GM18520 (cell line): ENCODE measurements around the gene ZNF331.
"Not testable (repeated sequence)": the region's sequence is repeated elsewhere in the genome, so short reads cannot be mapped to it uniquely, and the experiment has no call there.

Experiments
- ATAC-seq: cut with Tn5 transposase; IDR thresholded peaks from one replicate; pipeline ENCODE4 v1.9.1; 2021; ENCODE audit not compliant: unreplicated experiment

ZNF331 gene

GRCh38 chr19:53537521-53538377 is at the start of gene ZNF331:
TSS of gene ZNF331 (plus strand) at chr19:53538145. CDS start at chr19:53569377, 31,232 bp downstream.
- ATAC-seq, result peak; percentile 48

- ATAC-seq, result no peak
These were observed 45.8 kb upstream of the ZNF331 start for GRCh38 chr19:53492153-53492552.

- ATAC-seq, result not testable (repeated sequence)
These were observed 40.5 kb upstream of the ZNF331 start for GRCh38 chr19:53497311-53498023.

DNA sequence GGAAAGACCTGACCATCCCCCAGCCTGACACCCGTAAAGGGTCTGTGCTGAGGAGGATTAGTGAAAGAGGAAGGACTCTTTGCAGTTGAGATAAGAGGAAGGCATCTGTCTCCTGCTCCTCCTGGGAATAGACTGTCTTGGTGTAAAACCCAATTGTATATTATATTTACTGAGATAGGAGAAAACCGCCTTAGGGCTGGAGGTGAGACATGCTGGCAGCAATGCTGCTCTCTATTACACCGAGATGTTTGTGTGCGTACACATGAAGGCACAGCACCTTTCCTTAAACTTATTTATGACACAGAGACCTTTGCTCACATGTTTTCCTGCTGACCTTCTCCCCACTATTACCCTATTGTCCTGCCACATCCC is 39.9 kb upstream of the ZNF331 start:
- not testable (repeated sequence) for ATAC-seq

DNA sequence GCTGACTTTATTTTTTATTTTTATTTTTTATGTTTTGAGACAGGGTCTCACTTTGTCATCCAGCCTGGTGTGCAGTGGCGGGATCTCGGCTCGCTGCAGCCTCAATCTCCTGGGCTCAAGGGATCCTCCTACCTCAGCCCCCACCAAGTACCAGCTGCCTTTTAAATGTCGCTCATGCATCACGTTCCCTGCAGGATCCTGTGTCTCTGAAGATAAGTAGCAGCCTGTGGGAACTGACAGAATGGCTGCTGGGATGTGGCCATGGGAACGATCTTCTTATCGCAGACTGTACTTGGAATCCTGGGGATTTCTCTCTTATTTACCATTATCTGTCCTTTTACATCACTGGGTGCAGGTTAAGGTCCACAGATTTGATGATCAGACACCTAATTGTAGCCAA is 34.8 kb upstream of the ZNF331 start:
- not testable (repeated sequence) for ATAC-seq

DNA sequence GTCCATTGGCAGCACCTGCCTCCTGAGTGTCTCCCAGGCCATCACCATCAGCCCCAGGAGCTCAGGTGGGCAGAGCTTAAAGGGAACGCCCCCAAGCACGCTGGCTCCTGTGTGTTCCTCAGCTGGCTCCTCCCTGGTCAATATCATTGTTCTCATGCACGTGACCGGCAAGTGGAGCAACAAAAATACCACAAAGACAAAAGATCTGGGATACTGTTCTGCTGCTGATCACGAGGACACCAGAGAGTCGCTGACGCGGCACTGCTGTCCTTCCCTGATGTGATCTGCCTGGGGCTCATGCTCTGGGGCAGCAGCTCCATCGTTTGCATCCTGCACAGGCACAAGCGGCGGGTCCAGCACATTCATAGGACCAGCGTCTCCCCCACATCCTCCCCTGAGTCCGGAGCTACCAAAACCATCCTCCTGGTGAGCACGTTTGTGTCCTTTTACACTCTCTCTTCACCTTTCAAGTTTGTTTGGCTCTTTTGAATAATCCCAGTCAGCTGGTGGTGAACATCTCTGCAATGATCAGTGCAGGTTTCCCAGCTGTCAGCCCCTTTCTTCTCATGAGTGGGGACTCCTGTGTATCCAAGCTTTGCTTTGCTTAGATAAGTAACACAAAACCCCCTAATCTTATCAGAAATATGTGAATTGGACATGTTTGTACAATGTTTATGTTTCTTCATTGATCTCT is 34.1 kb upstream of the ZNF331 start:
- ATAC-seq, result not testable (repeated sequence)

- not testable (repeated sequence) for ATAC-seq
These were observed 33.6 kb upstream of the ZNF331 start for GRCh38 chr19:53504365-53504703.

DNA sequence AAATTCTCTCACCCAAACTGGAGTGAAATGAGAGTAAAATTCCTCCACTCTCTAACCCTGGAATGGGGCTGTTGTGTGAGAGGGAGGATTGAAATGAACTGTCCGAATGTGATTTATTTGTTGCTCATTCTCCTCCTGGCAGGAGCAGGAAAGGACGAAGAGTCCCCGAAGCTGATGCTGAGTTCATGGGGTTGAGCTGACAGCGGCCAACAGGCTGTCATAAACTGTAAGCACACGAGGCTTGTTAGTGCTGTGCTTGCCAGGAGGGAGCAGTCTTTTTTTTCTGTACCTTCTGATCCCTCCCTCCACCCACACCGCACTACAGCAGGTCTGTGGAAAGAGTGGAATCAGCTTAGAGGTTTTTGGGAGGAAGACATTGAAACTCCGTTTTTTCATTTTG is 33.1 kb upstream of the ZNF331 start:
- no peak for ATAC-seq

DNA sequence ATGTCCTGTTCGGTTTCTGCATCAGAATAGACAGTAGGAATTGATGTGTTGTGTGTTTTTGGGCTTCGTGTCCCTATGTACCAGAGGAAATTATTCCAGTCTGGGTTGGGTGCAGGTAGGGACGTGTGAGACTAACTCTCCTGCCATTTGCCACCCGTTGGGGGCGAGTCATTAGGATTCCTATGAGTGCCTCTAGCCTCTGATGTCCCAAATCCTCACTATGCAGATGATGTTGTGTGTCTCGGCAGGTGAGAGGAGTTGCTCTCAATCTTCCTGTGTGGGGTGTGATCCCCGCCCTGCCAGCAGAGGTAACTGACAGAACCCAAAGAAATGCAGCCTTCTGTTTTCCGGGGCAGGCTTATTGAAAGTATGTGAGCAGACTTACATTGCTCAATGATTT is 31.2 kb upstream of the ZNF331 start:
- ATAC-seq, result no peak

DNA sequence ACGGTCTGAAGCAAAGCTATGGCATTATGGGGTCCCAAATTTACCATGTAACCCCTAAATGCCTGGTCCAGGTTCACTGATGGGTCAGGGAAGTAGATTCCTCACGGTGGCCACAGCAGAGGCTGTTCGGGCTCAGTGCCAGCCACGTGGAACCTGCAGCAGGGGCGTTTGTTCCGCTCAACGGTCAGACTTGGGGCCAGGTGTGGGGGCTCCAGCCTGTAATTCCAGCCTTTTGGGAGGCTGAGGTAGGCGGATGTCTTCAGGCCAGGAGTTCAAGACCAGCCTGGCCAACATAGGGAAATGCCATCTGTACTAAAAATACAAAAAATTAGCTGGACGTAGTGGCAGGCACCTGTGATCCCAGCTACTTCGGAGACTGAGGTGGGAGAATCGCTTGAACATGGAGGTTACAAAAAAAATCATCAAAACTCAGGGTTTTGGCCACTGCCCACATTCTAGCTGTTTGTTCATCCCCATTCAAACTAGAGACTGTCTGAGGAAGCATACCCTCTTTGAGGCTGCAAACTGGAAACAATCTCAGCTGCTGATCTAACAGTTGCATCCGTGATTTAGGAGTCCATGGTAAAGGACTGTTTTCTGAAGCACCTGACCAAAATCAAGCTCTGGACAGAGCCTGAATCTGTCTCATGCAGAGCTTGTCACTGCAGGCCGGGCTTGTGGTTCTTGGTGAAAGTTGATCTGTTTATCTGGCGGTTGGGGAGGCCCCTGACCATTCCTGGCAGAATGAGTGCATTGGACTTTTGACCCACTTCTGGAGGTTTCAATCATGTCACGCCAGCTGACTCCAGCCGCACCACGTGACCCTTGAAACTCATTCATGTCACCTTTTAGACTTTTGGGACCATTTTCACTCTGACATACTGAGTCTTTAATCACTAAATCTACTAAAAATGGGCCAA is 30.2 kb upstream of the ZNF331 start:
- ATAC-seq, result no peak

GRCh38 chr19:53509443-53509842 is 28.5 kb upstream of the ZNF331 start:
- ATAC-seq, result no peak

DNA sequence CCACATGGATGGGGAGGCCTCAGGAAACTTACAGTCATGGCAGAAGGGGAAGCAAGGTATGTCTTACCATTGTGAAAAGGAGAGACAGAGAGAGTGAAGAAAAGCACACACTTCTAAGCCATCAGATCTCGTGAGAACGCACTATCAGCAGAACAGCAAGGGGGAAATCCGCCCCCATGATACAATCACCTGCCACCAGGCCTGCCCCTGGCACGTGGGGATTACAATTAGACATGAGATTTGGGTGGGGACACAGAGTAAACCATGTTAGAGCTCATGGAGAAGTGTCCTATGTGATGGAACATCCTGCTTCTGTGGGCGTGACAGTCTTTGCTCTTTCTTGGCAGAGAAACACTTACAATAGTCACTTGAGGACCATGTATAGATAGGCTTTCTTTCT is 28.1 kb upstream of the ZNF331 start:
- ATAC-seq, result no peak

DNA sequence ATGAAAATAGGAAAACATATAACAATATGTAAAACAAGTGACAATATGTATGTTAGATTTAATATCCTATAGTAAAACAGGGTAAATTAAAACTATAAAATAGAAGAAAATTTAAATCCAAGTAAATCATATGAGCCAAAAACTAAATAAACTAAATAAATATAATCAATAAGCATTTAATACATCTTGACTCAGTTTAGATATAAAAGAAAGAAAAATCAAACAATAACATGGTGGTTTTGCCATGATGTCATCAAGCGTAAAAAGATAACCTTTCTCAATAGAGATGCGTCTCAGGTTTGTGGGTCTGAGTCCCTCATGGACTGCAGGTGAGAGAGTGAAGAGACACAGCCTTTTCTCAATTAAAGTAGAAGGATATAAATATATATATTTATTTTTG is 26.6 kb upstream of the ZNF331 start:
- no peak for ATAC-seq

GRCh38 chr19:53511933-53512374 is 26.0 kb upstream of the ZNF331 start:
- ATAC-seq, result no peak

DNA sequence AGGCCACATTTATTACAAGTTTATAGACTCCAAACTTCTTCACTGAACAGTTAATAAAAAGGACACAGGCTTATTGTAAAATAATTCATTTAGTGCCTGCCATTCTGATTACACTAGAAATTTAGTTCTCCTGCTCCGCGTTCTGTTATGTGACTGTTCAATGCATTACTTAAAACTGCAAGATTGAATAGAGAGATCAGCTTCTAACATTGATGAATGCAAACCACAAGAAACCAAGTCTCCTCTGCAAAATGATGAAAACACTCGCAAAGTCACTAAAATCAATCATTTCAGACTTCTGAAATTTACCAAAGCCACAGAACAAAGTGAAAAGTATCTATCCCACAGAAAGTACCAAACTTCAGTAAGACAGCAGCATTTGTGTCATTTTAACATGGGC is 22.9 kb upstream of the ZNF331 start:
- not testable (repeated sequence) for ATAC-seq

- no peak for ATAC-seq
These were observed 20.7 kb upstream of the ZNF331 start for GRCh38 chr19:53517114-53517741.

DNA sequence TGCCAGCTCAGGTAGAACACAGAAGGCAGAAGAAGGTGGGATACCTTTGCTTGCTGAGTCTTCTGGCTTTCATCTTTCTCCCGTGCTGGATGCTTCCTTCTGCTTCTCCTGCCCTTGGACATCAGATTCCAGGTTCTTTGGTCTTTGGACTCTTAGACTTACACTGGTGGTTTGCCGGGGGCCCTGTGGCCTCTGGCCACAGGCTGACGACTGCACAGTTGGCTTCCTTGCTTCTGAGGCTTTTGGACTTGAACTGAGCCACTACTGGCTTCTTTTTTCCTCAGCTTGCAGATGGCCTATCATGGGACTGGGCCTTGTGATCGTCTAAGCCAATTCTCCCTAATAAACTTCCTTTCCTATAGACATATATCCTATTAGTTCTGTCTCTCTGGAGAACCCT is 19.8 kb upstream of the ZNF331 start:
- no peak for ATAC-seq

- no peak for ATAC-seq
These were observed 19.2 kb upstream of the ZNF331 start for GRCh38 chr19:53518716-53519115.

DNA sequence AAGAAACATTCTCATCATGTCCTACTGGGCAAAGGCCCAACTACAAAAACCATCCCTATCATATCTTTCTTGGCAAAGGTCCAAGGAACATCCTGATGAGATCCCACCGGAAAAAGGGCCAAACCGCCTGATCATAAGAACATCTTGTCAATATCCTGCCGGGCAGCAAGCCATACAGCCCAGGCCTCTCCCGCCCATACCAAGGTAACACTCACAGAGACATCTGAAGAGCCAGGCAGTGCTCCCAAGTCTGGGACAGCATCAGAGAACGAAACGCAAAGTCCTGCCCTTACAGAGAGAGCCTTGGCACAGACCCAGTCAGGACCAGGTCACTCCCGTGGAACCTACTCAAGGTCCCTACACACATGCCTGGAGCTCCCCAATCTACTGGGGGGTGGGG is 18.5 kb upstream of the ZNF331 start:
- no peak for ATAC-seq

DNA sequence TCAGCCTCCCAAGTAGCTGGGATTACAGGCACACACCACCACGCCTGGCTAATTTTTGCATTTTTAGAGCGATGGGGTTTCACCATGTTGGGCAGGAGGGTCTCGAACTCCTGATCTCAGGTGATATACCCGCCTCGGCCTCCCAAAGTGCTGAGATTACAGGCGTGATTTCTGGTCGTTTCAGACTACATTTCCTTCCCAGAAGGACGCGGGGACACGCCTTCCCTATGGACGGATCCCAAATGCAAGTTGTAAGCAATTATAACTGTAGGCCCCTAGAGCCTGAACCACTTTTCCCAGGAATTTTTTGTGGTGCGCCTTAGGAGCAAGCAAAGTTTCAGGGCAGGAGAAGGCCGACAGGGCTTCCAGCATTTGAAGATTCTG is 17.8 kb upstream of the ZNF331 start:
- ATAC-seq, result no peak
